ENCODE data around the gene HSPB8. TPM values are rescaled to one million over a fixed set of nuclear protein-coding genes. Genes with fewer than 3 reads are reported as not detected.

The HSPB8 gene
- polyA plus RNA-seq, 2 of the 4 experiments (the other 2 are of a cell fraction), result 7.8 to 9.6 TPM

GRCh38 chr12:119130523-119130922 is 48.2 kb upstream of the HSPB8 start (continued):
- TF ChIP-seq REST (IDR thresholded peaks at IDR 0.05) (no peak), NPAS2 (CRISPR knock-in tag; IDR thresholded peaks at IDR 0.05; ENCODE audit: borderline replicate concordance) (no peak)

- no peak for TF ChIP-seq ZNF302 (CRISPR knock-in tag; IDR thresholded peaks at IDR 0.05)
- no peak for TF ChIP-seq GATA3 (IDR thresholded peaks at IDR 0.05; ENCODE audit: borderline replicate concordance)
- no peak for TF ChIP-seq CHD2 (IDR thresholded peaks at IDR 0.05; ENCODE audit: low read length, partially characterized antibody)
- no peak for TF ChIP-seq BCL3 (IDR thresholded peaks at IDR 0.05)
- TF ChIP-seq CEBPB (IDR thresholded peaks at IDR 0.05), result no peak
- DNase-seq (ENCODE audit: low read depth in 1 of 2, low spot score in 1 of 2) (no peak), ATAC-seq (no peak), FAIRE-seq (no peak)
- Histone ChIP-seq H3K9me3 (no peaks in the 10 kb centered on the region), H3K4me2 (no peak overlapping the region), H3K4me1 (no peaks in the 10 kb centered on the region), H3K4me3 (no peak overlapping the region), H3K27ac (no peak overlapping the region)
- ChIA-PET POLR2A (no interaction called here), CTCF (interaction anchor here (1.0 to 1.2 kb wide), 2 partner anchors 8 to 278 kb away, joined by 3 read pairs; no protein-coding TSS in a partner anchor)
- 14% methylated on average over 3 of the region's 3 CpGs for WGBS (ENCODE audit: missing lambda C conversion rate)
Measured at GRCh38 chr12:119134284-119135072, 44.3 kb upstream of the HSPB8 start.

- H3K4me2 ChIP-seq, result no peak overlapping the region
- no peak for ATAC-seq
Measured at GRCh38 chr12:119136811-119137410, 41.8 kb upstream of the HSPB8 start.

GRCh38 chr12:119139448-119139847 is 39.3 kb upstream of the HSPB8 start:
- Histone ChIP-seq H3K9me3 (no peaks in the 10 kb centered on the region), H3K4me3 (no peak overlapping the region), H3K4me1 (no peaks in the 10 kb centered on the region), H3K27ac (no peak overlapping the region), H3K4me2 (no peak overlapping the region)
- 12% methylated on average over 2 of the region's 2 CpGs for WGBS (ENCODE audit: missing lambda C conversion rate)
- ChIA-PET POLR2A (no interaction called here), CTCF (no interaction called here)
- FAIRE-seq (no peak), DNase-seq (ENCODE audit: low read depth in 1 of 2, low spot score in 1 of 2) (no peak), ATAC-seq (no peak)
- TF ChIP-seq JUN (IDR thresholded peaks at IDR 0.05) (no peak), CEBPB (IDR thresholded peaks at IDR 0.05) (no peak), USF2 (IDR thresholded peaks at IDR 0.05) (no peak), CHD2 (IDR thresholded peaks at IDR 0.05; ENCODE audit: low read length, partially characterized antibody) (no peak), MAX (IDR thresholded peaks at IDR 0.05) (no peak), POLR2AphosphoS2 (conservative IDR thresholded peaks at IDR 0.05; ENCODE audit: low read length) (no peak), EHMT2 (IDR thresholded peaks at IDR 0.05; ENCODE audit: low read depth) (no peak), ZSCAN20 (CRISPR knock-in tag; IDR thresholded peaks at IDR 0.05) (no peak), FOSB (CRISPR knock-in tag; IDR thresholded peaks at IDR 0.05) (no peak), RAD21 (conservative IDR thresholded peaks at IDR 0.05 in 1 of 2, IDR thresholded peaks at IDR 0.05 in 1 of 2) (no peak), PBX3 (IDR thresholded peaks at IDR 0.05) (no peak), NR3C1 (IDR thresholded peaks at IDR 0.05) (no peak), KDM1A (IDR thresholded peaks at IDR 0.05; ENCODE audit: low read depth) (no peak), HES2 (IDR thresholded peaks at IDR 0.05) (no peak), GATA3 (IDR thresholded peaks at IDR 0.05; ENCODE audit: borderline replicate concordance) (no peak)

More at GRCh38 chr12:119136811-119137410, 41.8 kb upstream of the HSPB8 start:
- no peak for TF ChIP-seq NPAS2 (CRISPR knock-in tag; IDR thresholded peaks at IDR 0.05; ENCODE audit: borderline replicate concordance)
- no peak for TF ChIP-seq MAFK (IDR thresholded peaks at IDR 0.05; ENCODE audit: partially characterized antibody)
- TF ChIP-seq CBX8 (IDR thresholded peaks at IDR 0.05), result no peak
- no peak for TF ChIP-seq KDM5A (IDR thresholded peaks at IDR 0.05)
- DNase-seq (ENCODE audit: low read depth in 1 of 2, low spot score in 1 of 2) (no peak), FAIRE-seq (no peak)
- 33% methylated on average over 4 of the region's 4 CpGs for WGBS (ENCODE audit: missing lambda C conversion rate)
- Histone ChIP-seq H3K4me3 (no peak overlapping the region), H3K27ac (no peak overlapping the region), H3K4me1 (no peaks in the 10 kb centered on the region), H3K9me3 (no peaks in the 10 kb centered on the region)
- POLR2A ChIA-PET, result no interaction called here
- CTCF ChIA-PET, result interaction anchor here (1.4 kb wide), 1 partner anchor 19 kb away, joined by 3 read pairs; no protein-coding TSS in a partner anchor

Measured in A549 (cell line).